HuH-7.5 (cell line): ENCODE measurements around the gene BLOC1S6.
A peak's percentile ranks its signal among the peaks of the same experiment; 100 is the strongest.

Experiments used
- DNase-seq: peaks from one replicate; pipeline ENCODE4 v3.0.0; 2011; ENCODE audit warnings: low spot score

Gene BLOC1S6

GRCh38 chr15:45588219-45588875, 1.2 kb downstream of the BLOC1S6 start:
- no peak for DNase-seq

GRCh38 chr15:45589256-45589655, 2.1 kb downstream of the BLOC1S6 start:
- no peak for DNase-seq

- DNase-seq: no peak
Observed at GRCh38 chr15:45594319-45594718, 7.1 kb downstream of the BLOC1S6 start.

- no peak for DNase-seq
Observed at GRCh38 chr15:45594835-45595530, 7.8 kb downstream of the BLOC1S6 start.

GRCh38 chr15:45603881-45604280, 16.7 kb downstream of the BLOC1S6 start:
- no peak for DNase-seq

DNA sequence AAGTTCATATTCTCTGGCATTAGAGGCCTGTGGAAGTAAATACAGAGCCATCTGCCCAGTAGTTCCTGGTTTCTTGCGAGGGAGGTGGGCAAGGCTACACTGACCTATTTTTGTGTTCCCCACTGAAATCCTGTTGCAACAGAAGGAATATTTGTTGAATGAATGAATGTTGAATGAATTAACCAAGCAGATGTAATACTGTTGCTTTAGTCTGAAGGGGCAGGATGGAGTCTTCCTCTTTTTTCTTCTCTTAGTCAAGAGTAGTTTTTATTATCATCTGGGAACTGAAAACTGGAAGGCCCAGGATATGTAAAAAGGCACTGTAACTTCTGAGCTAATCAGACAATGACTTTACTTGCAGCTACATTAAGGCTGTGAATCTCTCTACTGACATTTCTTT, 17.1 kb downstream of the BLOC1S6 start:
- DNase-seq: no peak

- no peak for DNase-seq
Observed at GRCh38 chr15:45606413-45606812, 19.2 kb downstream of the BLOC1S6 start.

DNA sequence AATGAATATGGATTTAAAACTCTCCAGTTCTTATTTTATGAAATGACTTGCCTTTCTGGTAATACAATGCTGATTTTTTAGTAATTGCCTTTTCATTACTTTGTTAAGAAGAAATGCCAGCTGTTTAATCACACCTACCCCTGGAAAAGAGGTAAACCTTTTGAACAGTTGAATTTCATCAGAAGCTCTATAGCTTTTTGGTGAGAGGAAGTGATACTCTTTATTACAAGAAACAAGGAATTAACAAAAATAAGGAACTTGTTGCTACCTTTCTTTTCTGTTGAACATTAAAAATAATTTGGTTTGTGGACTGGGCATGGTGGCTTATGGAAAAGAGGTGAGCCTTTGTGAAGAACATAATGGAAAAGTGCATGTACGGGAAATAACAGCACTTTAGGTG, 19.7 kb downstream of the BLOC1S6 start:
- DNase-seq: no peak

DNA sequence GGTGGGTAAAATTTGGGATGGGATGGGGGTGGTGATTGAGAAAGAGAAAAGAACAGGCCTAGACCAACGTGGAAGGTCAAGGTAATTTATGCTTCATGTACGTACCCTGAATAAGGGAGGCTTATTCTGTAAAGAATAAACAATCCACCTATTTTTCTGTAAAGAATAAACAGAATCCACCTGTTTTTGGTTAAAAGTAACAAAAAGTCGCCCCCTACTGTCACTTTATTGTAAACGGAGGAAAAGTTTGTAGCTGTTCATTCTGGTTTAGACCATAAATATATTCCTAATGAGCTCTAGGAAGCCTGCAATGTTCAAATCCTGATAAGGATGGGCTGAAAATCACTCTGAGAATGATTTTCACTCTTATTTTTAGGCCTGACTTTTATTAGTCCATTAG, 24.1 kb downstream of the BLOC1S6 start:
- no peak for DNase-seq

DNA sequence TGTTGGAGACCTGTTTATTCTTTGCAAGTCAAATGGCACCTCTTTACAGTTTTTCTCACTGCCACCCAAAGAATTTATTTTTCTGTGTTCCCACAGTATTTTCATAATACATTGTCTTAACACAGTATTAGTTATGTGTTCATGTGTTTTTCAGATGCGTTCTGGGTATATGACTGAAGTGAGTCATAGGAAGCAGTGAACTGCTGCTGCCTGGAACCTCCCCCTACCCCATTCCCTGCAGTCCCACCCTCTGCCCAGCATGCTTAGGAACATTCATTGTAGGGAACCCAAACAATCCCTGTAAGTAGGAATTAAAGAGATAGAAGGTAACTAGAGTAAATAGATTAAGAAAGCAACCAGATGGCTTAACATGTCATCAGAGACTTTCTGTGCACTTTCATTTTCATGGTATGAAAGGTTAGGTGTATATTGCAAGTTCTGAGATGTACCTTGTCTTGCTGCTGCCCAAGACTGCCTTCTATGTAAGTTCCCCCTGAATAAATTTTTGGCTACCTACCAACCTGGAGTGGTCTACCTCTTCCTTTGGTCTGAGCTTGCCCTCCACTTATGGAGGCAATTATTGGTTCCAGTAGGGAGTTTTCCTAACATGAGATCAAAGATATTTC, 25.7 kb downstream of the BLOC1S6 start:
- no peak for DNase-seq

DNA sequence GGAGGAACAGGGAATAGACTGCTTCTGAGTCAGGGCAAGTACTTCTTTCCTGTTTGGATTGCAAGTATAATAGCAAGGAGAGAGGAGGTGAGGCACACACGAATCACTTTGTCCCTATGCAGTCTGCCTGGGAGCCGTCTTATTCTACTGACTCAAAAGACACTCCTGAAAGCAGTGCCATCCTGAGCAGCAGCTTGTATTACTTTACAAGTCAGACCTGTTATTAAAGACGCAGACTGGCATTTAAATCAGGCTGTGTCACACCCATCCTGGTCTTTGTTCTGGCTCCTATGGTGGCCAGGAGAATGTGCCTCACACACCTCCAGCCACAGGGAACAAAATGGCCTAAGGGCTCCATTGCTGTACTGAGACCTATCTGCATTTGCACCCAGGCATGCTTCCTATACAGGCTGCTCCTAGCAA, 29.7 kb downstream of the BLOC1S6 start:
- DNase-seq: no peak

- no peak for DNase-seq
Observed at GRCh38 chr15:45618813-45619212, 31.6 kb downstream of the BLOC1S6 start.

GRCh38 chr15:45628136-45628535, 41.0 kb downstream of the BLOC1S6 start:
- no peak for DNase-seq

- no peak for DNase-seq
Observed at GRCh38 chr15:45630917-45631691, 43.9 kb downstream of the BLOC1S6 start.

GRCh38 chr15:45631776-45632175, 44.6 kb downstream of the BLOC1S6 start:
- DNase-seq: no peak

- DNase-seq: peak; percentile 45
Observed at GRCh38 chr15:45634432-45635190, 47.4 kb downstream of the BLOC1S6 start, which contains the start of gene SQOR. TSS of gene SQOR (plus strand) at chr15:45635029. CDS start at chr15:45658924, 23,895 bp downstream.

GRCh38 chr15:45635191-45635638, 48.0 kb downstream of the BLOC1S6 start:
- peak; percentile 19 for DNase-seq

GRCh38 chr15:45635763-45636292, 48.6 kb downstream of the BLOC1S6 start:
- DNase-seq: no peak

DNA sequence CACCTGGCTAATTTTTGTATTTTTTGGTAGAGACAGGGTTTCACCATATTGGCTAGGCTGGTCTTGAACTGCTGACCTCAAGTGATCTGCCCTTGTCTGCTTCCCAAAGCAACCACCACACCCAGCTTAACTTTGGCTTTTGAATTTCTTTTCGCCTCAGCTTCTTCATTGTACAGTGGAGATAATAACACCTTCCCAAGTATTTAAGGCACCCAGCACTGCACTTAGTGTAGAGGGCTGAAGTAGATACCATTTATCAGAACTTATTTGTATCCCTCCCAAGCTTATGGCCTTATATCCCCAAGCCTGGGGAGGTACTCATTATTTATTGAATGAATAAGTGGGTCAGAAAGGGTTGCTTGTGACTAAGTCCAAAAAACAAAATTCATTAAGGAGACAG, 50.0 kb downstream of the BLOC1S6 start:
- no peak for DNase-seq

GRCh38 chr15:45637552-45638033, 50.4 kb downstream of the BLOC1S6 start:
- DNase-seq: no peak

GRCh38 chr15:45640616-45641015, 53.4 kb downstream of the BLOC1S6 start:
- no peak for DNase-seq
